ENCODE data around the gene ARSB. TPM values are rescaled to one million over a fixed set of nuclear protein-coding genes. Genes with fewer than 3 reads are reported as not detected.
A peak's percentile ranks its signal among the peaks of the same experiment; 100 is the strongest.

Gene ARSB
- total RNA-seq, 6 donors from 2014 or later, result 9.8 to 24.1 (median 18.7) TPM

GRCh38 chr5:78781611-78782286, 203.4 kb downstream of the ARSB start:
- no peaks in the 10 kb centered on the region for H3K4me1 ChIP-seq
- no peaks in the 10 kb centered on the region for H3K9me3 ChIP-seq
- no peak overlapping the region for H3K4me3 ChIP-seq
- no peaks in the 10 kb centered on the region for H3K36me3 ChIP-seq
- 90 to 93% methylated on average over 7 of the region's 7 CpGs for WGBS, 2 donors
- H3K27me3 ChIP-seq, result no peaks in the 10 kb centered on the region
- DNase-seq (no peak), ATAC-seq (ENCODE audit: low FRiP score in 2 of 2) (no peak)
- no peak overlapping the region for H3K27ac ChIP-seq
- TF ChIP-seq EP300 (IDR thresholded peaks at IDR 0.05), result no peak

- DNase-seq (no peak), ATAC-seq (ENCODE audit: low FRiP score in 2 of 2) (peak; percentile 47 to 67)
- Histone ChIP-seq H3K4me1 (no peaks in the 10 kb centered on the region), H3K27me3 (no peaks in the 10 kb centered on the region), H3K9me3 (no peaks in the 10 kb centered on the region), H3K27ac (no peak overlapping the region), H3K36me3 (no peaks in the 10 kb centered on the region), H3K4me3 (no peak overlapping the region)
- TF ChIP-seq POLR2A (IDR thresholded peaks at IDR 0.05), result no peak
- no peak for TF ChIP-seq EP300 (IDR thresholded peaks at IDR 0.05)
- TF ChIP-seq POLR2AphosphoS5 (IDR thresholded peaks at IDR 0.05), result peak in 1 of 2 donors; percentile 23
- 75 to 79% methylated on average over 12 of the region's 12 CpGs for WGBS, 2 donors
These were observed 205.1 kb downstream of the ARSB start for GRCh38 chr5:78779771-78780616.

GRCh38 chr5:78779262-78779661, 205.8 kb downstream of the ARSB start:
- DNase-seq, result no peak
- no peak overlapping the region for H3K4me3 ChIP-seq
- ATAC-seq (ENCODE audit: low FRiP score in 2 of 2), result no peak
- TF ChIP-seq EP300 (IDR thresholded peaks at IDR 0.05) (no peak), CTCF (IDR thresholded peaks at IDR 0.05) (no peak)
- H3K9me3 ChIP-seq, result no peaks in the 10 kb centered on the region
- no peak overlapping the region for H3K27ac ChIP-seq
- 96 to 97% methylated on average over 4 of the region's 4 CpGs for WGBS, 2 donors
- no peaks in the 10 kb centered on the region for H3K36me3 ChIP-seq
- H3K27me3 ChIP-seq, result no peaks in the 10 kb centered on the region
- H3K4me1 ChIP-seq, result no peaks in the 10 kb centered on the region

GRCh38 chr5:78778538-78778937, 206.6 kb downstream of the ARSB start:
- no peaks in the 10 kb centered on the region for H3K27me3 ChIP-seq
- 93 to 100% methylated on average over 1 of the region's 1 CpG for WGBS, 2 donors

DNA sequence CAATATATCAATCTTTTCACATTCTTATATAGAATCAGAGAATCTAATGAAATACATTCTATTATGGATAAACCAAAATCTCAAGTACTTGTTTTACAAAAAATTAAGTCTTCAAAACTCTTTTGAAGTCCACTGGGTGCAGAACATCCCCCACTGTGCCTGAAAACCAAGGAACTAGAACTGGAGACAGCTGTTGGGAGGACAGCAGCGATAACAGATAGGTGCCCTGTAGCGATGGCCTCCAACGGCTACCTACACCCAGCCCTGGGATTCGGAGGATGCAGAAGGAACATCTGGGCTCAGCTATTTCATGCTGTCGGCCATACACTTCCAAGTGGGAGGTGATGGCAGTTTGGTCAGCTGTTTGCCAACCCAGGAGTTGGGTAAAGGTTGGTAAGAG, 207.2 kb downstream of the ARSB start:
- WGBS, 2 donors, result 96 to 100% methylated on average over 5 of the region's 5 CpGs
- no peaks in the 10 kb centered on the region for H3K9me3 ChIP-seq
- H3K36me3 ChIP-seq, result no peaks in the 10 kb centered on the region
- no peaks in the 10 kb centered on the region for H3K4me1 ChIP-seq
- no peak for DNase-seq
- no peak overlapping the region for H3K4me3 ChIP-seq
- no peak for TF ChIP-seq POLR2AphosphoS5 (IDR thresholded peaks at IDR 0.05)
- TF ChIP-seq CTCF (IDR thresholded peaks at IDR 0.05), result no peak
- no peak for TF ChIP-seq POLR2A (IDR thresholded peaks at IDR 0.05)
- no peak for TF ChIP-seq EP300 (IDR thresholded peaks at IDR 0.05)
- H3K27me3 ChIP-seq, result no peaks in the 10 kb centered on the region
- H3K27ac ChIP-seq, result no peak overlapping the region
- no peak for ATAC-seq (ENCODE audit: low FRiP score in 2 of 2)

More at GRCh38 chr5:78778538-78778937, 206.6 kb downstream of the ARSB start:
- no peak overlapping the region for H3K27ac ChIP-seq
- TF ChIP-seq CTCF (IDR thresholded peaks at IDR 0.05), result no peak
- TF ChIP-seq POLR2A (IDR thresholded peaks at IDR 0.05), result no peak
- no peak for TF ChIP-seq EP300 (IDR thresholded peaks at IDR 0.05)
- TF ChIP-seq POLR2AphosphoS5 (IDR thresholded peaks at IDR 0.05), result no peak
- no peak overlapping the region for H3K4me3 ChIP-seq
- ATAC-seq (ENCODE audit: low FRiP score in 2 of 2), result peak in 1 of 2 donors; percentile 38
- no peaks in the 10 kb centered on the region for H3K4me1 ChIP-seq
- no peak for DNase-seq
- H3K9me3 ChIP-seq, result no peaks in the 10 kb centered on the region
- no peaks in the 10 kb centered on the region for H3K36me3 ChIP-seq

Data from upper lobe of left lung (tissue), 6 donors.